Measurements from ENCODE around the gene C13orf46.
"Not testable (repeated sequence)": the region's sequence is repeated elsewhere in the genome, so short reads cannot be mapped to it uniquely, and the experiment has no call there.

C13orf46 gene

GRCh38 chr13:113973218-113974164 is at the start of gene C13orf46:
Gene C13orf46 (minus strand): TSS chr13:113974076. CDS start chr13:113973997, 79 bp downstream.
- DNase-seq (ENCODE audit: low spot score), result no peak

GRCh38 chr13:114022876-114023275 is 49.0 kb upstream of the C13orf46 start:
- DNase-seq (ENCODE audit: low spot score), result no peak

GRCh38 chr13:114022309-114022669 is 48.4 kb upstream of the C13orf46 start:
- DNase-seq (ENCODE audit: low spot score), result no peak

- no peak for DNase-seq (ENCODE audit: low spot score)
Measured at GRCh38 chr13:114021464-114022308, 47.8 kb upstream of the C13orf46 start.

- DNase-seq (ENCODE audit: low spot score), result peak; percentile 72
Measured at GRCh38 chr13:114020750-114021463, 47.0 kb upstream of the C13orf46 start.

- not testable (repeated sequence) for DNase-seq (ENCODE audit: low spot score)
Measured at GRCh38 chr13:114020134-114020533, 46.3 kb upstream of the C13orf46 start.

GRCh38 chr13:114019367-114019766 is 45.5 kb upstream of the C13orf46 start:
- DNase-seq (ENCODE audit: low spot score), result peak; percentile 78

GRCh38 chr13:114018461-114019055 is 44.7 kb upstream of the C13orf46 start:
- DNase-seq (ENCODE audit: low spot score), result no peak

- no peak for DNase-seq (ENCODE audit: low spot score)
Measured at GRCh38 chr13:114017966-114018365, 44.1 kb upstream of the C13orf46 start.

GRCh38 chr13:114017028-114017630 is 43.3 kb upstream of the C13orf46 start:
- no peak for DNase-seq (ENCODE audit: low spot score)

GRCh38 chr13:114016321-114017027 is 42.6 kb upstream of the C13orf46 start:
- no peak for DNase-seq (ENCODE audit: low spot score)

- no peak for DNase-seq (ENCODE audit: low spot score)
Measured at GRCh38 chr13:114015969-114016295, 42.1 kb upstream of the C13orf46 start.

- DNase-seq (ENCODE audit: low spot score), result no peak
Measured at GRCh38 chr13:114015111-114015968, 41.5 kb upstream of the C13orf46 start.

GRCh38 chr13:114013952-114014629 is 40.2 kb upstream of the C13orf46 start:
- no peak for DNase-seq (ENCODE audit: low spot score)

- no peak for DNase-seq (ENCODE audit: low spot score)
Measured at GRCh38 chr13:114013336-114013735, 39.5 kb upstream of the C13orf46 start.

GRCh38 chr13:114012921-114013320 is 39.0 kb upstream of the C13orf46 start:
- no peak for DNase-seq (ENCODE audit: low spot score)

GRCh38 chr13:114012141-114012540 is 38.3 kb upstream of the C13orf46 start:
- no peak for DNase-seq (ENCODE audit: low spot score)

GRCh38 chr13:114011226-114011625 is 37.4 kb upstream of the C13orf46 start:
- no peak for DNase-seq (ENCODE audit: low spot score)

GRCh38 chr13:114010401-114011101 is 36.7 kb upstream of the C13orf46 start:
- no peak for DNase-seq (ENCODE audit: low spot score)
